LNCaP clone FGC (cell line): ENCODE measurements around the gene NUDT10.

Experiments
- DNase-seq: peaks from one replicate; pipeline ENCODE4 v3.0.0-alpha.2; 2011; ENCODE audit warnings: low read depth
- H3K4me3 ChIP-seq: 2 replicates; pipeline ENCODE4 v1.5.1; 2011; ENCODE audit warnings: mild to moderate bottlenecking, low read depth, low read length, control low read depth
- CTCF ChIP-seq: IDR thresholded peaks from 2 replicates; pipeline ENCODE4 v1.5.1; 2012; ENCODE audit warnings: mild to moderate bottlenecking; ENCODE audit not compliant: control insufficient read depth, insufficient read depth; ENCODE audit errors: extremely low read depth

Gene NUDT10

DNA sequence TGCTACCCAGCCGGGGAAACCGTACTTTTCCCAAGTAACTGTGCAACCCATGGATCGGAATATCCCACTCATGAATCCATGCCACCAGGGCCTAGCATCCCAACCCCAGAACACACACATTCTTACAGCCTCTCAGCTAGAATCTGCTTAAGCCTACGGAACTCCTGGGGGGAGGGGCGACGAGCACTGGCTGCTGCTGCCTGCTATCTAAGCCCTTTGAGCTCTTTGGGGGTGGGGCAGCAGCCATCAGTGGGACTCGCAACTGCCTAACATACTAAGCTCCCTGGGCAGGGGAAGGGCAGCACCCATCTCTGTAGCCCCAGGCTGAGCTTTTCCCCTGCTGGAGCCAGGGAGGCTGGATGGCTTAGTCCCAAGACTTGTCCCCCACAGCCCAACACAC is 28.6 kb downstream of the NUDT10 start:
- no peak for TF ChIP-seq CTCF
- DNase-seq: no peak
- no peak overlapping the region for H3K4me3 ChIP-seq

- no peak for DNase-seq
- TF ChIP-seq CTCF: no peak
- H3K4me3 ChIP-seq: no peak overlapping the region
Measured at GRCh38 chrX:51376672-51377071, 44.0 kb downstream of the NUDT10 start.
